NOMO-1 (cell line): ENCODE measurements around the gene PCDHGC3.

Experiments used
- DNase-seq, 2 experiments: peaks; one replicate each; lab custom pipeline; 2025; ENCODE audit not compliant: unreplicated experiment in 2 of 2; lab: John Stamatoyannopoulos, UW

The PCDHGC3 gene

DNA sequence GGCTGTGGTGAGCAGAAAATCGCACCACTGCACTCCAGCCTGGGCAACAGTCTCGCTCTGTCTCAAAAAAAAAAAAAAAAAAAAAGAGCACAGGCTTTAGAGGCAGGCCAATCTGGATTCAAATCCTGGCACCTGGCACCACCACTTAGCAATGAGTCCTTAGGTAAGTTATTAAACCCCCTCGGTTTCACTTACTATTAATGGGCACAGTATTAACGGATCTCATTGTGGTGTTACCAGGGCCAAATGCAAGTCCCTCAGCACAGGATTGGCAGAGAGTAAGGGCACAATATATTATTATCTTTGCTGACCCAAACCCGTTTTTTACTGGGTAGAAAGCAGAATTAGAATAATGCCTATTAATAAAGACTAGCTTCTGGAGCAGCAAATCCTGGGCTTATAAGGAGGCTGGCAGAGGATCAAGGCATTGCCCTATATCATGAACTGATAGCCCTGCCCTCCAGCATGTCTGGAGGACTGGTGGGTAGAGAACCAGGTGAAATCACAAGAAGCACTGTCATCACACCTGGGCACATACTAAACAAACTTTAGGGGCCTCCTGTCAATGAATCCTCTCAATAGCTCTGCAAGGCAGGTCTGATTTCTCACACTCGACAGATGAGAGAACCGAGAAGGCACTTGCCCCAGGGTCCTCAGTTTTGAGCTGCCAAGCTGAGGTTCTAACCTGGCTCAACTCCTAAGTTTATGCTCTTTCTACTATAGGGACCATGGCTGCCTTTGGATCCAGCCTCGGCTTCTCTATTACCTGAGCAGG lies 30.8 kb downstream of the PCDHGC3 start:
- no peak for DNase-seq

GRCh38 chr5:141507387-141508091 lies 31.8 kb downstream of the PCDHGC3 start:
- peak in 1 of 2 experiments; percentile 11 for DNase-seq

GRCh38 chr5:141508440-141508797 lies 32.7 kb downstream of the PCDHGC3 start:
- no peak for DNase-seq

DNA sequence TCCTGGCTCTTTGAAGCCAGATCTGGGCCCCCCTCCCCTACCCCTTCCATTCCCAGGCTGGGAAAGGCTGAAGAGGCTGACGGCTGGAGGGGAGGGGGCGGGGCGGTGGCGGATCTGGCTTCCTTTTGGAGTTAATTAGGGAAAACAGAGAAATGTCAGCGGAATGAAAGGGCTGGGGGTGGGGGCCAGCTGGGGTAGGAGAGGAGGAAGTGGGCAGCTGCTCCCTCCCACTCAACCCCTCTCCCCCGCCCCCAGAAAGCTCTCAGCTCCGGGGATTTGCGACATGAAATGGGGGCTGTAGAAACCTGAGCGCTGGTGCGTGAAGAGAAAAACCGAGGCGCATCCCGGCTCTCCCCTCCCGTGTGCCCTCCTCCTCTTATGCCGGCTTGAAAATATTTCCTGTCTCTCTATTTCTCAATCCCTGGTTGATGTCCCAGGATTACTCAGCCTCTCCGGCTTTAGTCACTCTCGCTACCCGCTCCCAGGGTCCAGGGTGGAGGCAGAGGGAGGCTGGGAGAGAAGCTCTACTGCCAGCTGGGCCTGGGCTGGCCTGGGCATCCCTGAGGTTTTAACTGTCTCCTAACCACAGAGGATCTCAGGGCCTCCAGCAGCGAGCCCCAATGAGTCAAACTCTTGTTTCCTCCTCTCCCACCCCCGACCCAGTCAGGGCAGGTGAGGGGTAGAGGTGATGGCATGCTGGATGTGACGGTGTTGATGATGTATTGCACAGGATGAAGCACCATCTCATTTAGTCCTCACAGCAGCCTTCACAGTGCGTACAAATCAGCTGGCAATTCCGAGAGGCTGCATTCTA lies 33.2 kb downstream of the PCDHGC3 start:
- DNase-seq = no peak

DNA sequence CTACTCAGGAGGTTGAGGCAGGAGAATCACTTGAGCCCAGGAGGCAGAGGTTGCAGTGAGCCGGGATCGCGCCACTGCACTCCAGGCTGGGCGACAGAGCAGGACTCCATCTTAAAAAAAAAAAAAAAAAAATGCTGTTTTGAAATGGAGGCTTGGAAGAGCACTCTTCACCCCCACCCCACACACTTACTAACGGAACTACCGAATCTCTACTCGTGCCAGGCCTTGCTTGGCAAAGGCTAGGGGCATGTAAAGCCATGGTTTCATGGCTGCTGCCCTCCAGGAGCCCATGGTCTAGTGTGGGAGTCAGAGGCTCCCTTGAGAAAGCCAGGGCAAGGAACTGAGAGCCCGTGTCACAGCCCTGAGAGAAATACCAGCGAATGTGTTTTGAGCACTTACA lies 34.4 kb downstream of the PCDHGC3 start:
- no peak for DNase-seq

- no peak for DNase-seq
These were observed 35.3 kb downstream of the PCDHGC3 start for GRCh38 chr5:141510850-141511601.

GRCh38 chr5:141511771-141512325 lies 36.1 kb downstream of the PCDHGC3 start:
- DNase-seq = no peak

DNA sequence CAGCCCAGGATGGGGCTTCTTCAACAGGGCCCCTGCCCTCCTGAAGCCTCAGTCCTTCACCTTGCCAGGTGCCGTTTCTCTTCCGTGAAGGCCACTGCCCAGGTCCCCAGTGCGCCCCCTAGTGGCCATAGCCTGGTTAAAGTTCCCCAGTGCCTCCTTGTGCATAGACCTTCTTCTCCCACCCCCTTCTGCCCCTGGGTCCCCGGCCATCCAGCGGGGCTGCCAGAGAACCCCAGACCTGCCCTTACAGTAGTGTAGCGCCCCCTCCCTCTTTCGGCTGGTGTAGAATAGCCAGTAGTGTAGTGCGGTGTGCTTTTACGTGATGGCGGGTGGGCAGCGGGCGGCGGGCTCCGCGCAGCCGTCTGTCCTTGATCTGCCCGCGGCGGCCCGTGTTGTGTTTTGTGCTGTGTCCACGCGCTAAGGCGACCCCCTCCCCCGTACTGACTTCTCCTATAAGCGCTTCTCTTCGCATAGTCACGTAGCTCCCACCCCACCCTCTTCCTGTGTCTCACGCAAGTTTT lies 36.7 kb downstream of the PCDHGC3 start:
- no peak for DNase-seq

GRCh38 chr5:141512911-141513626 lies 37.3 kb downstream of the PCDHGC3 start:
- no peak for DNase-seq

GRCh38 chr5:141513627-141514329 lies 38.0 kb downstream of the PCDHGC3 start:
- DNase-seq = no peak

DNA sequence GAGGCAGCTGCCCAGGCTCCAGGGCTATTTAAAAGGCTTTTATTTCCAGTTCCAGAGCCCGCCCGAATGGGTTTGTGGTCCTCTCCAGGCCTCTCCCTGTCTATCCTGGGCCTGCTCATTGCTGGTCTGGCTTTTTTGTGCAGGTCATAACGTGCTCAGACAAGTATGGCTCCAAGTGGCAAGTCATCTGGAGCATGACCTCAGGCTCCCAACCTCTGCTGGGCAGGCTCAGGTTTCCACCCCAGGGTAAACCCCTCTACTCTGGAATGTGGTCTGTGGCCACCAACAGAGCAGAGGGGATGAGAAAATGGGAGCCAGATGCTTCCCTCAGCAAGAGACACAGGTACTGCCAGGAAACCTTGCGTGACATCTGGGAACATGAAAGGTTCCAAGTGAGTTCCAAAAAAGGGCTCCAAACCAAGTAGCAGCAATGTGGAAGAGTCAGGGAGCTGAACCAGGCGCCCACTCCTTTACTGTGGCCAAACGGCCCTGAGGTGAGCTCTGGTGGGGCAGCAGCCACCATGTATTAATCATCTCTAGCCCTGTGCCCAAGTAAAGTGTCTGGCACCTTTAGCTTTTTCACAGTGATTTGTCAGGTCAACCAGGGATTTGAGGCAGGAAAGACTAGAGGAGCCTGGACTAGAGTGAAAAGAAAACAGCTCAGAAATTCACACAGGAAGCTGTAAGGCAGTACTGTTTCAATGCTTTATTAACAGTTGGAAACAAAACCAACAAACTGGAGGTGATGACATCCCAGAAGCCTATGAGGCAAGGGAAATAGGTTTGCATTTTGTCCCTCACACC lies 38.8 kb downstream of the PCDHGC3 start:
- DNase-seq = no peak

DNA sequence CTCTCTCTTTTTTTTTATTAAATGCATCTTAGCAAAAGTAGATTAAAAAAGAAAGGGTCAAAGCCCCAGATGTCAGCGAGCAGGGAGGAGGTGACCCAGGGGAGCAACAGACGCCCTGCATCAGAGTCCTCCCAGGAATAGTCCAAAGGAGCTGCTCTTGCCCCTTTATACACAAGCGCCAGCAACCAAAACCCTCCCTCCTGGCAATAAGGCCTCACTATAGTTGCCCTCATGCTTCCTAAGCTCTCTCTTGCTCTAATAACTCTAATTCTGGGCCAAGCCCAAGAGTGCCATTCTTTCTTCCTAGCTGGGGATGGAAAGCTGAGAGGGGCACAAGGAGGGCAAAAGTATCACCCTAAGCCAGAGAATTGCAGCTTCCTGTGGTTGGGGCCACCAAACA lies 39.4 kb downstream of the PCDHGC3 start:
- DNase-seq = no peak

DNA sequence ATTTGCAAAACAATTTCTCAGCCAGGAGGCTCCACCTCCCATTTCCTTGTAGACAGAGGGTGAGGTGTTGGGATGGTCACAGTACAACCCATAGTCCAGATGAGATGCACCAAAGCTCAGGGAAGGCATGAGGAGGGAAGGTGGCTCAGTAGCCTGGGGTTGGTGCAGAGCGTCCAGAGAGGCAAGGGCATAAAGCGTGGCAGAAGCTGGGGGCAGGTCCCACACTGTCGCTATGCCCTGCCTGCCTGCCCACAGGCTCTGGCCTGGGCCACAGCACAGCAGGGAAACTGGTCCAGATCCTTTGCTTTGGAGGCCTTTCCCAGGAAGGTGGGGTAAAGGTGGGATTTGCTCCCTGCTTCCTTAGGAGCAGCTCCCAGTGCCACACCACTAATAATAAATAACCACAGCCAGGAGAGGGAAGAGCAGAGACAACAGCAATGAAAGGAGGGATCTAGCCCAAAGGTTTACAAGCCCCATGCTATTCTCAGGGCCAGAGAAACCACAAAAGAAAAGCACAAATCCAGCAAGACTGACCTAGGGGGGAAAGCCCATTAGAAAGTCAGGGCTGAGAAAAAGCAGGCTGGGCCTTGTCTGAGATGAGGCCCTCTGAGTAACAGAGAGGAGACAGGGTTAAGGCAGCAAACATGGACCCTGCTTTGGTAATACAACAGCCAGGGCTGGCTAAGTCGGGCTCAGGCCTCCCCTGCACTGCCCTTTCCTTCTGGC lies 40.3 kb downstream of the PCDHGC3 start:
- DNase-seq = no peak

GRCh38 chr5:141516672-141517025 lies 40.9 kb downstream of the PCDHGC3 start:
- DNase-seq = no peak

GRCh38 chr5:141517312-141517711 lies 41.5 kb downstream of the PCDHGC3 start:
- DNase-seq = no peak

DNA sequence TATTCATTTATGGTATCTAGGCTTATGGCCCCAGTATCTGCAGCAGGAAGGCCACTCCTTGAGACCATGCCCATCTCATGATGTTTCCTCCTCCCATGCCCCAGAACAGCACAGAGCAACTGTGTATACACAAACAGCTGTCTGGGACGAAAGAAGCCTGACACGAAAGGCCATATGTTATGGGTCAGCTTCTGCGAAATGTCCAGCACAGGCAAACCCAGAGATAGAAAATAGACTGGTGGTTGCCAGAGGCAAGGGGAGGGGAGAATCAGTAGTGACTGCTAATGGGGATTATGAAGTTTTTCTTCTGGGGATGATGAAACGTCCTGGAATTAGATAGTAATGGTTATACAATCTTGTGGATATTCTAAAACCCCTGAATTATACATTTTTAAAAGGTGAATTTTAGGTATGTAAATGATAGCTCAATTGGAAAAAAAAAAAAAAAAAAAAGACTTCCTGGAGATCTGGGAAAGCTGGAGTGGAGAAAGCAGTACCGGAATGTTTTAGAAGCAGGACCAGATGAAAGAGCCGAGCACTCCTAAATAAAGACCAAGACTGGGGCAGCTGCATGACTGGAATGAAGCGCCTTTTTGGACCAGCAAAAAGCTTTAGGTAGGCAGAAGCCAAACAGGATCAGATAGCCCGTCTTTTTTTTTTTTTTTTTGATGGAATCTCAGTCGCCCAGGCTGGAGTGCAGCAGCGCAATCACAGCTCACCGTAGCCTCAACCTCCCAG lies 42.3 kb downstream of the PCDHGC3 start:
- DNase-seq = no peak

DNA sequence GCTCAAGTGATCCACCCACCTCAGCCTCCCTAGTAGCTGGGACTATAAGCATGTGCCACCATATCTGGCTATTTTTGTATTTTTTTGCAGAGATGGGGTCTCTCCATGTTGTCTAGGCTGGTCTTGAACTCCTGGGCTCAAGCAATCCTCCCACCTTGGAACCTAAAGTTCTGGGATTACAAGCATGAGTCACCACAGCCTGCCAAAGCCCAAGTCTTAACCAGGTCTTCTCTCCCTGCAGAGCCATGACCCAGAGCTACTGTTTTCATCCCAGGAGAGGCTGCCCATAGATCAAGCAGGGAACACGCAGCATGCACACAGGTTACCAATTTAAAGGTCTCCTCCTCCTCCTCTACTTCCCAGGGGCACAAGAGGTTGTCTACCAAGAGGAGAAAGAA lies 42.9 kb downstream of the PCDHGC3 start:
- no peak for DNase-seq
